ENCODE results near the gene DEDD. TPM values are rescaled to one million over a fixed set of nuclear protein-coding genes. Genes with fewer than 3 reads are reported as not detected.

DEDD gene
- total and polyA plus RNA-seq, 2 of the 13 experiments (the other 11 are each of a cell fraction or from before 2014, with no cell fraction given), result 12.6 to 27.8 TPM

- TF ChIP-seq MTA3 (CRISPR knock-in tag; IDR thresholded peaks at IDR 0.05), result no peak
- no peak for TF ChIP-seq ZNF670 (CRISPR knock-in tag; IDR thresholded peaks at IDR 0.05; ENCODE audit: borderline replicate concordance)
- no peak for TF ChIP-seq NR2C2 (CRISPR knock-in tag; IDR thresholded peaks at IDR 0.05; ENCODE audit: borderline replicate concordance)
- TF ChIP-seq MATR3 (CRISPR knock-in tag; IDR thresholded peaks at IDR 0.05), result no peak
- no peak for TF ChIP-seq RERE (CRISPR knock-in tag; IDR thresholded peaks at IDR 0.05; ENCODE audit: low read depth)
- TF ChIP-seq KDM3A (CRISPR knock-in tag; IDR thresholded peaks at IDR 0.05; ENCODE audit: low read depth), result no peak
- no peak for TF ChIP-seq EP300 (IDR thresholded peaks at IDR 0.05; ENCODE audit: low read depth in 2 of 2, low read length in 2 of 2)
- no peak for TF ChIP-seq EP300 (CRISPR knock-in tag; IDR thresholded peaks at IDR 0.05; ENCODE audit: borderline replicate concordance)
- no peak for TF ChIP-seq ZNF430 (CRISPR knock-in tag; IDR thresholded peaks at IDR 0.05)
- TF ChIP-seq ETV6 (CRISPR knock-in tag; conservative IDR thresholded peaks at IDR 0.05), result no peak
- 0 out of 2 replicates have a peak, but pooled peaks have one; percentile 46 for TF ChIP-seq KAT8 (CRISPR knock-in tag; IDR thresholded peaks at IDR 0.05)
- TF ChIP-seq ZNF124 (CRISPR knock-in tag; IDR thresholded peaks at IDR 0.05), result no peak
- TF ChIP-seq ZMAT5 (CRISPR knock-in tag; IDR thresholded peaks at IDR 0.05; ENCODE audit: borderline replicate concordance, low read depth), result no peak
- TF ChIP-seq ARID2 (CRISPR knock-in tag; IDR thresholded peaks at IDR 0.05; ENCODE audit: borderline replicate concordance), result no peak
- TF ChIP-seq ZBTB7B (CRISPR knock-in tag; IDR thresholded peaks at IDR 0.05), result no peak
- no peak for TF ChIP-seq ZNF83 (CRISPR knock-in tag; IDR thresholded peaks at IDR 0.05; ENCODE audit: borderline replicate concordance)
- peak; percentile 98 for TF ChIP-seq RBM22 (optimal IDR thresholded peaks at IDR 0.05; ENCODE audit: low read length)
- peak; percentile 25; the same call in 1 of the 2 replicates for TF ChIP-seq SPEN (CRISPR knock-in tag; IDR thresholded peaks at IDR 0.05; ENCODE audit: low read depth)
- no peak for TF ChIP-seq SP4 (CRISPR knock-in tag; IDR thresholded peaks at IDR 0.05)
- no peak for TF ChIP-seq ZKSCAN1 (IDR thresholded peaks at IDR 0.05; ENCODE audit: low read length)
- 0 out of 2 replicates have a peak, but pooled peaks have one; percentile 15 for TF ChIP-seq POGZ (CRISPR knock-in tag; IDR thresholded peaks at IDR 0.05)
- TF ChIP-seq AGO2 (optimal IDR thresholded peaks at IDR 0.05; ENCODE audit: low read depth, low read length), result peak; percentile 88
- 0 out of 2 replicates have a peak, but pooled peaks have one; percentile 10 for TF ChIP-seq THAP7 (CRISPR knock-in tag; IDR thresholded peaks at IDR 0.05)
- TF ChIP-seq SMAD9 (CRISPR knock-in tag; IDR thresholded peaks at IDR 0.05), result no peak
Measured at GRCh38 chr1:161098210-161099068, 34.0 kb downstream of the DEDD start, which contains the start of gene KLHDC9 (continued).

Measured in HepG2 (cell line).